B cell (primary cell): ENCODE measurements around the gene GLIS2.

ENCODE experiments used
- CTCF ChIP-seq: fragments of 200-600 bp; IDR thresholded peaks from one replicate; pipeline ENCODE4 v1.8.0; 2022; ENCODE audit warnings: antibody characterized with exemption, mild to moderate bottlenecking
- EZH2 ChIP-seq: IDR thresholded peaks from 2 replicates; pipeline ENCODE4 v1.6.1; 2012; ENCODE audit warnings: borderline replicate concordance, low read depth, mild to moderate bottlenecking, moderate library complexity, low read length; ENCODE audit not compliant: insufficient read depth, poor library complexity, severe bottlenecking

- TF ChIP-seq CTCF, result no peak
- TF ChIP-seq EZH2, result no peak
Observed at GRCh38 chr16:4339455-4339854, 23.6 kb downstream of the GLIS2 start.
